ENCODE measurements around the gene GATM.
"Not testable (repeated sequence)": the region's sequence is repeated elsewhere in the genome, so short reads cannot be mapped to it uniquely, and the experiment has no call there.

GATM gene

GRCh38 chr15:45391746-45392583 is 13.6 kb upstream of the GATM start:
- in situ Hi-C loops (cut with HindIII; ENCODE audit: low sequenced_read_pairs): no loop called here

- in situ Hi-C loops (cut with HindIII; ENCODE audit: low sequenced_read_pairs): no loop called here
These were observed 11.0 kb upstream of the GATM start for GRCh38 chr15:45389351-45389750.

GRCh38 chr15:45387380-45388007 is 9.2 kb upstream of the GATM start:
- in situ Hi-C loops (cut with HindIII; ENCODE audit: low sequenced_read_pairs): no loop called here

- in situ Hi-C loops (cut with HindIII; ENCODE audit: low sequenced_read_pairs): no loop called here
These were observed 8.6 kb upstream of the GATM start for GRCh38 chr15:45386974-45387373.

DNA sequence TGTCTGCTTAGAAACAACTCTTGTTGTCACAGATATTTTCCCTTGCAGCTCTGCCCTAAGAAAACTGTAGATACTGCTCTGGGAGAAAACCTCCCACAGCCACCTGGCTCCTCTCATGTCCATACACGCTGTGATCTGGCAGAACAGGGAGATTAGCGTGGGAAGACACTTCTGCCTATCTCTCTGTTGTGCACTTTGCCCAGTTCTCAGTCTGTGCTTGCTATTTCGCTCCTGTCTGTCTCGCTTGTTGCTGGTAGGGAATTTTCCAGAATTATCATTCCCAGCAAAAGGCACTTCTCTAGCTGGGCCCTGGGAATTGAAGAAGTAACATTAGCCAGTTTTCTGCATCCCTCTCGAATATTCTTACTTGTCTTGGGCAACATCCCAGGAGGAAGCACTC is 8.1 kb upstream of the GATM start:
- in situ Hi-C loops (cut with HindIII; ENCODE audit: low sequenced_read_pairs): no loop called here

DNA sequence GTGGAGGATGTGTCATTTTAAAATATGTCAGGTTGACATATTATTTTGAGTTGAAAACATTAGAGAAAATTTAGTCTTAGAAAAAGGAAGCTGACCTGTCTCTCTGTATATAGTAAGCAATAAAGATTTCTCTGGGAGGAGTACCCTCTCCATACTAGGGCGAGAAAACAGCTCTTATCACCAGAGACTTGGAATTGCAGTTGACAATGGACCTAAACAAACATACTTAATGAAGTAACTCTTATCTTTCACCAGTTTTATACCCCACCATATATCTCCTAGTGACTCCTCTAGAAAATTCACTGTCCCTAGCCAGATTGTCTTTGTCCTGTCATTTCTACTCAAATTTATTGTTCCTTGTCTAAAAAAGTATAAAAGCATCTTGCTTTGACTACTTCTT is 7.2 kb upstream of the GATM start:
- in situ Hi-C loops (cut with HindIII; ENCODE audit: low sequenced_read_pairs): no loop called here

DNA sequence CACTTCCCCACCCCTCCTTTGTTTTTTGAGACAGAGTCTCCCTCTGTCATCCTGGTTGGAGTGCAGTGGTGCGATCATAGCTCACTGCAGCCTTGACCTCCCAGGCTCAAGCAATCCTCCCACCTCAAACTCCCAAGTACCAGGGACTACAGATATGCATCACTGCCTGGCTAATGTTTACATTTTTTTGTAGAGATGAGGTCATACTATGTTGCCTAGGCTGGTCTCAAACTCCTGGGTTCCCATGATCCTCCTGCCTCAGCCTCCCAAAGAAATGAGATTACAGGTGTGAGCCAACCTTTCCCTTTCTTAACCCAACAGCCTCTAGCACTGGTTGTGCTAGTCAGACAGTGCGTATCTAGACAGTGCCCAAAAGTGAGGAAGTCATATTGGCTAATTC is 6.4 kb upstream of the GATM start:
- in situ Hi-C loops (cut with HindIII; ENCODE audit: low sequenced_read_pairs): no loop called here

- in situ Hi-C loops (cut with HindIII; ENCODE audit: low sequenced_read_pairs): no loop called here
These were observed 544 bp upstream of the GATM start for GRCh38 chr15:45378913-45379262.

DNA sequence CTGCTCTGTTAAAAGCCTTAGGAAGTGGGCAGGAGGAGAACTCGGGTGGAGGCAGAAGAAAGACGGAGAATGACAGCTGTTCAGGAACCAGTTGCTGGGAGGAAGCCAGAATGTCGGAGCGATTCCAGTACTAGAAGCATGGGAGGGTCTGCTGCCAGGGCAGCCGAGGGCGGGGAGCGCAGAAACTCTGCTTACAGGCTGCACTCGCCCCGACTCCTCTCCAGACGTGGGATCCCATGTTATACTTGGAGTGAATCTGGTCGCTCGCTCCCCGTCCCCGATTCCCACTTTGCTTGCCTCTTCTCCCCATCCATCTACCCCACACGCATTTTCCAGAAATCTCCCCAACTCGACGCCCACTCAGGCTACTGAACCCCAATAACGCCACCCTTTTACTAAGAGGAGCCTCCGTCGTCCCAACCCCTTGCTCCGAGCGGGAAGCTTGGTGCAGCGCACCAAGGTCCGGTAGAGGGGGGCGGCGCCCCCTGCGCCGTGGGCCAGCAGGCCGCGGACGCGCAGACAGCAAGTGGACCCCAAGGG is 665 bp downstream of the GATM start:
- in situ Hi-C loops (cut with HindIII; ENCODE audit: low sequenced_read_pairs): no loop called here

GRCh38 chr15:45376967-45377608 is 1.3 kb downstream of the GATM start:
- in situ Hi-C loops (cut with HindIII; ENCODE audit: low sequenced_read_pairs): no loop called here

GRCh38 chr15:45376300-45376928 is 1.9 kb downstream of the GATM start:
- in situ Hi-C loops (cut with HindIII; ENCODE audit: low sequenced_read_pairs): no loop called here

DNA sequence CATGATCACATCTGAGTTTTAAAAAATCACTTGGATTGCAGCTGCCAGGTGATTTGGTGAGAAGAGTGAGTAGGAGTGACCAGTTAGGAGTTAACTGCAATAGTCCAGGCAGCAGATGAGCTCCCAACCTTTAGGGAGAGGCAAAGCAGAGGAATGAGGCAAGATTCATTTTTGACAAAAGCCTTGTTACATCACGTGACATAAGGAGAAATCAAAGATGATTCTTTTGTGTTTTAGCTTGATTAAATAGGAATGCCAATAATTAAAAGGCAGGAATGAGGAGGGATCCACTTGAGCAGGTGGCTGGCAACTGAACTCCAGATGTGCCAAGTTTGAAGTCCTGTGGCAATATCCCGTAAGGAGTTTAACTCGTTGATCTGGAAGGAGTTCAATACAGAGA is 2.5 kb downstream of the GATM start:
- in situ Hi-C loops (cut with HindIII; ENCODE audit: low sequenced_read_pairs): no loop called here

GRCh38 chr15:45373976-45374375 is 4.4 kb downstream of the GATM start:
- in situ Hi-C loops (cut with HindIII; ENCODE audit: low sequenced_read_pairs): no loop called here

DNA sequence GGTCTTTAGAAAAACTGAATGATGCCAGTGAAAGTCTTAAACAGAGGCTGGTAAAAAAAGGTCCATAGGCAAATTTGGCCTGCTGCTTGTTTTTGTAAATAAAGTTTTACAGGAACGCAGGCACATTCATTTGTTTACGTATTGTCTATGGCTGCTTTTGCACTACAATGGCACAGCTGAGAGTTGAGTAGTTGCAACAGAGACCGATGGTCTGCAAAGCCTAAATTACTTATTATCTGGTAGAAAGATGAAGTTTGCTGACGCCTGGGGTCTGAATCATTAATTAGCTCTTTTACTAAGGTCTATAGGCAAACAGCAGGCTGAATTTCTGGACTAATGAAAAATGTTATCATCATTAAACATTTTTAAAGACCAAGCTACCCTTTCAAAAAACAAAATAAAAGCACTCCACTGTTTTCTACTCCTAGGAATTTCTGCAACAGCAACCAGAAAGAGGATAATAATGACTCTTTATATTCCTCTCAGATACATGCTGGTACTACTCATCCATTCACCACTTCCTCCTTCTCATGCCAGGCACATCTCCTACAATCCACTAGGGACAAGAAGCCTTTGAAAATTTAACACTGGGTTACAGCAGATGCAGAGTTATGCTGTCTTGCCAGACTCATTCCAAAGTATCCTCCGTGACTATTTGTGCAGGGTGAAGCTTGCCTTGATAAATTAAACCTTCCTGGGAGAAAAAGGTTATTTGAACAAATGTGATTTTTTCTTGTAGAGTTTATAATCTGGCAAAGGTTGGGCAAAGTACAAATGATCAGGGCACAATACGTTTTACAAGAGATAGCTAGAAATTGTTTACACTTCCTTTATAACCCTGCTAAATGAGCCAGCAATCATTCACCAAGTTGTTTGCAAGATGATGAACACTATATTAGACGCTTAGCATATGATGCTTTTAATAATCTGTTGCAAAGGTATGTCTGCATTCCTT is 6.0 kb downstream of the GATM start:
- in situ Hi-C loops (cut with HindIII; ENCODE audit: low sequenced_read_pairs): no loop called here

- in situ Hi-C loops (cut with HindIII; ENCODE audit: low sequenced_read_pairs): no loop called here
These were observed 6.8 kb downstream of the GATM start for GRCh38 chr15:45371546-45371945.

GRCh38 chr15:45370042-45370441 is 8.3 kb downstream of the GATM start:
- in situ Hi-C loops (cut with HindIII; ENCODE audit: low sequenced_read_pairs): not testable (repeated sequence)

GRCh38 chr15:45367222-45367621 is 11.1 kb downstream of the GATM start:
- in situ Hi-C loops (cut with HindIII; ENCODE audit: low sequenced_read_pairs): not testable (repeated sequence)

- in situ Hi-C loops (cut with HindIII; ENCODE audit: low sequenced_read_pairs): no loop called here
These were observed 14.1 kb downstream of the GATM start for GRCh38 chr15:45364271-45364670.

GRCh38 chr15:45363801-45364200 is 14.5 kb downstream of the GATM start:
- in situ Hi-C loops (cut with HindIII; ENCODE audit: low sequenced_read_pairs): no loop called here

GRCh38 chr15:45363334-45363733 is 15.0 kb downstream of the GATM start:
- in situ Hi-C loops (cut with HindIII; ENCODE audit: low sequenced_read_pairs): no loop called here

All from DLD1 (cell line).